Measurements from ENCODE around the gene RNU2-63P.
"Not testable (repeated sequence)": the region's sequence is repeated elsewhere in the genome, so short reads cannot be mapped to it uniquely, and the experiment has no call there.

Gene RNU2-63P

DNA sequence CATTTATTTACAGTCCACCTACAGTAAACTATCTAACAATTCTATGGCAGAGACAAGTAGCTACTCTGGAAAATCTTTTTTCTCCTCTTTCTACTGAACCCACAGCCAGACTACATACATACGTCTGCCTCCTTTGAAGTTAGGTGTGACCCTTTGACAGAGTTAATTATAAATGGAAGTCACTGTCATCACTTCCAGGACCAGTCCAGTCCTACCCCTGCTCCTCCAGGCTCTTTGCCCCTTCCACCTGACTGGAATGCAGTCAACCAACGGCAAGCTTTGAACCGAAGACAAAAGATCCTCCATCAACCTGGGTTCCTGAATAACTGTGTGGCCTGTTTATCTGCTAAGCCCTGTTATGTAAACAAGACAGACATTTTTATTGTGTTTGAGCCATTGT lies 35.2 kb downstream of the RNU2-63P start:
- DNase-seq (ENCODE audit: low read depth in 2 of 2): not testable (repeated sequence)

- not testable (repeated sequence) for DNase-seq (ENCODE audit: low read depth in 2 of 2)
Observed at GRCh38 chr2:87972385-87972784, 44.0 kb downstream of the RNU2-63P start.
